Measurements from ENCODE around the gene GRIN3B.
"Not testable (repeated sequence)": the region's sequence is repeated elsewhere in the genome, so short reads cannot be mapped to it uniquely, and the experiment has no call there.

Gene GRIN3B

GRCh38 chr19:1000095-1000494, at the start of gene GRIN3B:
Gene GRIN3B, plus strand, starts transcription at chr19:1000419. Its CDS starts 19 bp downstream, at chr19:1000438.
- DNase-seq (ENCODE audit: low spot score), result no peak

GRCh38 chr19:952049-952679, 48.1 kb upstream of the GRIN3B start:
- DNase-seq (ENCODE audit: low spot score), result no peak

- DNase-seq (ENCODE audit: low spot score), result no peak
Measured at GRCh38 chr19:952680-953444, 47.4 kb upstream of the GRIN3B start.

- DNase-seq (ENCODE audit: low spot score), result no peak
Measured at GRCh38 chr19:953445-954271, 46.6 kb upstream of the GRIN3B start.

GRCh38 chr19:954272-954671, 45.9 kb upstream of the GRIN3B start:
- no peak for DNase-seq (ENCODE audit: low spot score)

- no peak for DNase-seq (ENCODE audit: low spot score)
Measured at GRCh38 chr19:954672-955494, 45.3 kb upstream of the GRIN3B start.

GRCh38 chr19:955803-956765, 44.1 kb upstream of the GRIN3B start:
- no peak for DNase-seq (ENCODE audit: low spot score)

- no peak for DNase-seq (ENCODE audit: low spot score)
Measured at GRCh38 chr19:956766-957440, 43.3 kb upstream of the GRIN3B start.

GRCh38 chr19:957578-957977, 42.6 kb upstream of the GRIN3B start:
- not testable (repeated sequence) for DNase-seq (ENCODE audit: low spot score)

GRCh38 chr19:958967-959855, 41.0 kb upstream of the GRIN3B start:
- DNase-seq (ENCODE audit: low spot score), result peak; percentile 23

- DNase-seq (ENCODE audit: low spot score), result no peak
Measured at GRCh38 chr19:960020-960419, 40.2 kb upstream of the GRIN3B start.

- DNase-seq (ENCODE audit: low spot score), result no peak
Measured at GRCh38 chr19:960601-960938, 39.6 kb upstream of the GRIN3B start.

- DNase-seq (ENCODE audit: low spot score), result no peak
Measured at GRCh38 chr19:961866-962620, 38.2 kb upstream of the GRIN3B start.

GRCh38 chr19:962683-963400, 37.4 kb upstream of the GRIN3B start:
- no peak for DNase-seq (ENCODE audit: low spot score)

- no peak for DNase-seq (ENCODE audit: low spot score)
Measured at GRCh38 chr19:963486-963951, 36.7 kb upstream of the GRIN3B start.

GRCh38 chr19:964116-964520, 36.1 kb upstream of the GRIN3B start:
- DNase-seq (ENCODE audit: low spot score), result no peak

All from putamen (tissue), 1 donor.